CD4-positive, alpha-beta memory T cell (primary cell): ENCODE data around the gene TXLNA. TPM values are rescaled to one million over a fixed set of nuclear protein-coding genes. Genes with fewer than 3 reads are reported as not detected.

ENCODE experiments used
- CTCF ChIA-PET: fragments of 350-600 bp; sonication (Branson Sonifier 250); formaldehyde crosslinking; loops from one replicate; lab custom pipeline; 2021; ENCODE audit warnings: inconsistent platforms; ENCODE audit not compliant: partially characterized antibody; lab: Charles Lee
- POLR2A ChIA-PET: fragments of 350-600 bp; sonication (Branson Sonifier 250); formaldehyde crosslinking; loops from one replicate; lab custom pipeline; 2021; ENCODE audit not compliant: partially characterized antibody; lab: Charles Lee
- DNase-seq, 5 donors: peaks; one replicate each; pipeline versions ENCODE4 v3.0.0 to v3.0.0-alpha.2; 2020 to 2022; ENCODE audit warnings: mixed read lengths in 1 of 5
- H3K27ac ChIP-seq: one replicate; pipeline ENCODE4 v1.7.0; 2013; ENCODE audit warnings: low read depth, low read length
- H3K27me3 ChIP-seq: 2 replicates; pipeline ENCODE4 v1.7.0; 2013; ENCODE audit warnings: mild to moderate bottlenecking, low read length, moderate library complexity; ENCODE audit not compliant: insufficient read depth
- H3K36me3 ChIP-seq: 2 replicates; pipeline ENCODE4 v1.7.0; 2013; ENCODE audit warnings: mild to moderate bottlenecking, low read length, moderate library complexity; ENCODE audit not compliant: insufficient read depth
- H3K4me1 ChIP-seq: 2 replicates; pipeline ENCODE4 v1.7.0; 2013; ENCODE audit warnings: mild to moderate bottlenecking, low read length, moderate library complexity; ENCODE audit not compliant: insufficient read depth
- H3K4me3 ChIP-seq, 2 donors: one replicate each; pipeline ENCODE4 v1.7.0; 2013; ENCODE audit warnings: low read length in 2 of 2, mild to moderate bottlenecking in 1 of 2
- H3K9me3 ChIP-seq, 2 donors: one replicate each; pipeline ENCODE4 v1.7.0; 2013; ENCODE audit warnings: low read length in 2 of 2, control low read depth in 1 of 2; ENCODE audit not compliant: control insufficient read depth in 1 of 2
- H3K27ac Mint-ChIP-seq, 7 donors: one replicate each; pipeline ENCODE4 v1.8.0; 2020 to 2021; ENCODE audit warnings: mixed read lengths in 7 of 7, mild to moderate bottlenecking in 6 of 7, inconsistent platforms in 3 of 7, moderate library complexity in 3 of 7
- H3K27me3 Mint-ChIP-seq, 2 donors: one replicate each; pipeline ENCODE4 v1.8.0; 2020 to 2021; ENCODE audit warnings: mixed read lengths in 2 of 2
- H3K36me3 Mint-ChIP-seq, 2 donors: one replicate each; pipeline ENCODE4 v1.8.0; 2020 to 2021; ENCODE audit warnings: mixed read lengths in 2 of 2, inconsistent platforms in 1 of 2, mild to moderate bottlenecking in 1 of 2
- H3K4me1 Mint-ChIP-seq, 4 donors: one replicate each; pipeline ENCODE4 v1.8.0; 2020 to 2021; ENCODE audit warnings: mixed read lengths in 4 of 4, mild to moderate bottlenecking in 1 of 4
- H3K4me3 Mint-ChIP-seq, 8 donors: one replicate each; pipeline ENCODE4 v1.8.0; 2020 to 2021; ENCODE audit warnings: mixed read lengths in 8 of 8, mild to moderate bottlenecking in 7 of 8, moderate library complexity in 6 of 8, inconsistent platforms in 3 of 8
- H3K9me3 Mint-ChIP-seq, 8 donors: one replicate each; pipeline ENCODE4 v1.8.0; 2020 to 2021; ENCODE audit warnings: mixed read lengths in 8 of 8, mild to moderate bottlenecking in 5 of 8, inconsistent platforms in 3 of 8, moderate library complexity in 1 of 8
- intact Hi-C: fragments of 100-400 bp; cut with micrococcal nuclease; formaldehyde crosslinking; loops from one replicate; pipeline ENCODE4 v1.15.1; 2023
- polyA plus RNA-seq, 2 donors: library from polyadenylated mRNA; unstranded; fragments of 300-500 nt; fragmentation: Illumina TruSeq; gene quantifications; one replicate each; pipeline ENCODE4 v1.2.3, GENCODE V29; 2021
- total RNA-seq, 2 experiments: library from RNA; stranded (reverse); gene quantifications; one replicate each; pipeline ENCODE4 v1.2.3, GENCODE V29; 2021

The TXLNA gene
- total and polyA plus RNA-seq, 4 experiments from 2014 or later = 21.8 to 43.4 (median 37.5) TPM

- Mint-ChIP-seq H3K36me3 (peaks cover 66 to 82% of the 10 kb centered on the region in 2 donors), H3K27ac (peak overlapping the region in 1 of 7 donors; percentile 12), H3K4me3 (no peak overlapping the region), H3K4me1 (peaks cover 26 to 42% (median 35%) of the 10 kb centered on the region in 4 donors), H3K27me3 (no peaks in the 10 kb centered on the region), H3K9me3 (no peaks in the 10 kb centered on the region)
- Histone ChIP-seq H3K4me3 (no peak overlapping the region), H3K4me1 (peaks cover 30% of the 10 kb centered on the region), H3K36me3 (peaks cover 78% of the 10 kb centered on the region), H3K27ac (no peak overlapping the region), H3K27me3 (no peaks in the 10 kb centered on the region), H3K9me3 (no peaks in the 10 kb centered on the region)
- intact Hi-C loops = no loop called here
- CTCF ChIA-PET = interaction anchor here (2.9 kb wide), 1 partner anchor 23 kb away, joined by 11 read pairs; no protein-coding TSS in a partner anchor
- DNase-seq = no peak
- POLR2A ChIA-PET = interaction anchor here (1.1 kb wide), 1 partner anchor 12 kb away, joined by 3 read pairs; the partner anchor contains the start of gene TXLNA
Observed at GRCh38 chr1:32192220-32192948, 12.9 kb downstream of the TXLNA start.

GRCh38 chr1:32194984-32195383, 15.5 kb downstream of the TXLNA start:
- H3K27me3 ChIP-seq = no peaks in the 10 kb centered on the region
- ChIA-PET POLR2A (interaction anchor here (1.3 to 1.4 kb wide), 3 partner anchors 15 to 141 kb away, joined by 3 to 5 read pairs (median 5); partner anchors contain the start of genes MARCKSL1 and TXLNA), CTCF (interaction anchor here (0.7 to 4.7 kb wide), 4 partner anchors 9 to 177 kb away, joined by 3 to 22 read pairs (median 3); no protein-coding TSS in a partner anchor)
- peaks cover 52% of the 10 kb centered on the region for H3K36me3 ChIP-seq
- DNase-seq = no peak
- Mint-ChIP-seq H3K27ac (no peak overlapping the region), H3K27me3 (no peaks in the 10 kb centered on the region), H3K9me3 (no peaks in the 10 kb centered on the region), H3K36me3 (peaks cover 47 to 65% of the 10 kb centered on the region in 2 donors), H3K4me3 (peak overlapping the region in 2 of 8 donors; percentile 3 to 52), H3K4me1 (peaks cover 34 to 62% (median 45%) of the 10 kb centered on the region in 4 donors)
- no peak overlapping the region for H3K4me3 ChIP-seq
- H3K4me1 ChIP-seq = peaks cover 43% of the 10 kb centered on the region
- no peak overlapping the region for H3K27ac ChIP-seq
- intact Hi-C loops = no loop called here
- no peaks in the 10 kb centered on the region for H3K9me3 ChIP-seq

- no peak overlapping the region for H3K27ac ChIP-seq
- H3K36me3 ChIP-seq = peaks cover 47% of the 10 kb centered on the region
- ChIA-PET POLR2A (interaction anchor here (1.1 to 7.5 kb wide), 5 partner anchors 11 to 123 kb away, joined by 3 to 58 read pairs (median 9); partner anchors contain the start of genes IQCC, KPNA6, TMEM39B and TXLNA), CTCF (interaction anchor here (0.7 to 4.7 kb wide), 3 partner anchors 9 to 54 kb away, joined by 3 to 22 read pairs (median 3); no protein-coding TSS in a partner anchor)
- H3K4me3 ChIP-seq = no peak overlapping the region
- peaks cover 47% of the 10 kb centered on the region for H3K4me1 ChIP-seq
- no peak overlapping the region for H3K27ac Mint-ChIP-seq
- no peaks in the 10 kb centered on the region for H3K9me3 ChIP-seq
- peak overlapping the region in 2 of 8 donors; percentile 7 to 79 for H3K4me3 Mint-ChIP-seq
- no peaks in the 10 kb centered on the region for H3K27me3 ChIP-seq
- peaks cover 39 to 68% (median 50%) of the 10 kb centered on the region in 4 donors for H3K4me1 Mint-ChIP-seq
- no peaks in the 10 kb centered on the region for H3K27me3 Mint-ChIP-seq
- H3K9me3 Mint-ChIP-seq = no peaks in the 10 kb centered on the region
- DNase-seq = no peak
- H3K36me3 Mint-ChIP-seq = peaks cover 42 to 61% of the 10 kb centered on the region in 2 donors
- intact Hi-C loops = no loop called here
Observed at GRCh38 chr1:32195531-32195930, 16.1 kb downstream of the TXLNA start.

- H3K4me3 ChIP-seq = no peak overlapping the region
- no peaks in the 10 kb centered on the region for H3K27me3 Mint-ChIP-seq
- H3K27ac ChIP-seq = no peak overlapping the region
- no peaks in the 10 kb centered on the region for H3K9me3 ChIP-seq
- peak overlapping the region in 7 of 8 donors; percentile 59 to 82 (median 70) for H3K4me3 Mint-ChIP-seq
- H3K9me3 Mint-ChIP-seq = no peaks in the 10 kb centered on the region
- no peaks in the 10 kb centered on the region for H3K27me3 ChIP-seq
- H3K27ac Mint-ChIP-seq = peak overlapping the region in 6 of 7 donors; percentile 48 to 84 (median 75)
- ChIA-PET CTCF (interaction anchor here (1.2 to 4.7 kb wide), 3 partner anchors 17 to 53 kb away, joined by 3 to 22 read pairs (median 3); partner anchors contain the start of gene TXLNA), POLR2A (interaction anchor here (1.1 to 7.5 kb wide), 5 partner anchors 10 to 123 kb away, joined by 3 to 58 read pairs (median 9); partner anchors contain the start of genes IQCC, KPNA6, TMEM39B and TXLNA)
- peaks cover 39 to 73% (median 50%) of the 10 kb centered on the region in 4 donors for H3K4me1 Mint-ChIP-seq
- H3K4me1 ChIP-seq = peaks cover 49% of the 10 kb centered on the region
- H3K36me3 ChIP-seq = peaks cover 43% of the 10 kb centered on the region
- peak in 4 of 5 donors; percentile 27 to 47 (median 40) for DNase-seq
- intact Hi-C loops = no loop called here
- peaks cover 39 to 56% of the 10 kb centered on the region in 2 donors for H3K36me3 Mint-ChIP-seq
Observed at GRCh38 chr1:32195972-32196823, 16.7 kb downstream of the TXLNA start.

- intact Hi-C loops = no loop called here
- H3K4me1 Mint-ChIP-seq = peaks cover 46 to 82% (median 59%) of the 10 kb centered on the region in 4 donors
- Histone ChIP-seq H3K9me3 (no peaks in the 10 kb centered on the region), H3K36me3 (peaks cover 34% of the 10 kb centered on the region), H3K27me3 (no peaks in the 10 kb centered on the region), H3K4me3 (no peak overlapping the region), H3K27ac (no peak overlapping the region), H3K4me1 (peaks cover 58% of the 10 kb centered on the region)
- H3K27ac Mint-ChIP-seq = peak overlapping the region in 3 of 7 donors; percentile 8 to 84 (median 58)
- no peaks in the 10 kb centered on the region for H3K9me3 Mint-ChIP-seq
- peaks cover 30 to 47% of the 10 kb centered on the region in 2 donors for H3K36me3 Mint-ChIP-seq
- peak overlapping the region in 5 of 8 donors; percentile 1 to 79 (median 59) for H3K4me3 Mint-ChIP-seq
- no peak for DNase-seq
- POLR2A ChIA-PET = interaction anchor here (0.7 to 7.5 kb wide), 11 partner anchors 9 to 197 kb away, joined by 3 to 58 read pairs (median 3); partner anchors contain the start of genes BSDC1, IQCC, KPNA6 and TXLNA
- H3K27me3 Mint-ChIP-seq = no peaks in the 10 kb centered on the region
- CTCF ChIA-PET = interaction anchor here (1.2 to 4.7 kb wide), 4 partner anchors 9 to 52 kb away, joined by 3 to 22 read pairs (median 6); partner anchors contain the start of gene TXLNA
Observed at GRCh38 chr1:32197074-32197473, 17.6 kb downstream of the TXLNA start.

- CTCF ChIA-PET = interaction anchor here (0.8 to 4.7 kb wide), 5 partner anchors 9 to 42 kb away, joined by 3 to 22 read pairs (median 4); partner anchors contain the start of gene TXLNA
Observed at GRCh38 chr1:32197837-32198236, 18.4 kb downstream of the TXLNA start.

More at GRCh38 chr1:32197837-32198236, 18.4 kb downstream of the TXLNA start:
- Mint-ChIP-seq H3K9me3 (no peaks in the 10 kb centered on the region), H3K4me1 (peaks cover 48 to 87% (median 64%) of the 10 kb centered on the region in 4 donors), H3K27me3 (no peaks in the 10 kb centered on the region), H3K27ac (peak overlapping the region in 2 of 7 donors; percentile 84 to 91), H3K36me3 (peaks cover 22 to 42% of the 10 kb centered on the region in 2 donors), H3K4me3 (no peak overlapping the region)
- no peak for DNase-seq
- intact Hi-C loops = no loop called here
- Histone ChIP-seq H3K36me3 (peaks cover 28% of the 10 kb centered on the region), H3K9me3 (no peaks in the 10 kb centered on the region), H3K4me1 (peaks cover 63% of the 10 kb centered on the region), H3K4me3 (no peak overlapping the region), H3K27ac (no peak overlapping the region), H3K27me3 (no peaks in the 10 kb centered on the region)
- POLR2A ChIA-PET = interaction anchor here (0.7 to 7.5 kb wide), 11 partner anchors 12 to 196 kb away, joined by 3 to 58 read pairs (median 3); partner anchors contain the start of genes BSDC1, KPNA6 and TXLNA
